Measurements from ENCODE around the gene GORASP2. TPM values are rescaled to one million over a fixed set of nuclear protein-coding genes. Genes with fewer than 3 reads are reported as not detected.
"Not testable (repeated sequence)": the region's sequence is repeated elsewhere in the genome, so short reads cannot be mapped to it uniquely, and the experiment has no call there.

GORASP2 gene
- total and polyA plus RNA-seq, 2 of the 4 experiments (the other 2 are of a cell fraction): 53.1 to 156 TPM

- H3K4me2 ChIP-seq (ENCODE audit: low read depth, low read length); BruUV-seq (replicated peaks); H3K14ac ChIP-seq (replicated peaks; ENCODE audit: low read depth, low read length); H3K4me3 ChIP-seq (ENCODE audit: insufficient read depth, low read depth, low read length); H2BK15ac ChIP-seq (ENCODE audit: low read depth, low read length); H3K79me1 ChIP-seq (ENCODE audit: low read depth in 1 of 2, low read length in 2 of 2); H2AFZ ChIP-seq (replicated peaks; ENCODE audit: low read length, poor library complexity); intact Hi-C loops (cut with micrococcal nuclease); H3K36me3 ChIP-seq (ENCODE audit: control insufficient read depth, insufficient read depth, low read length); H2AK5ac ChIP-seq (ENCODE audit: low read depth, low read length); H4K5ac ChIP-seq (ENCODE audit: low read depth, low read length); H3K9ac ChIP-seq (ENCODE audit: low read depth, low read length); H3K18ac ChIP-seq (ENCODE audit: low read depth, low read length); ATAC-seq (ENCODE audit: low read depth); H4K91ac ChIP-seq (ENCODE audit: insufficient read depth, low read depth, low read length); H4K8ac ChIP-seq (ENCODE audit: low read depth in 2 of 2, low read length in 2 of 2); H2BK120ac ChIP-seq (ENCODE audit: low read depth, low read length); H3K4ac ChIP-seq (ENCODE audit: low read depth, low read length); H3K23ac ChIP-seq (ENCODE audit: low read depth, low read length); H2BK20ac ChIP-seq (ENCODE audit: low read depth, low read length); H3K56ac ChIP-seq (ENCODE audit: extremely low read depth, insufficient read depth, low read length); in situ Hi-C loops (cut with MboI; ENCODE audit: low sequenced_read_pairs); H2AK9ac ChIP-seq (replicated peaks; ENCODE audit: low read depth, low read length, poor library complexity); DNase-seq; dilution Hi-C loops (cut with HindIII; ENCODE audit: low sequenced_read_pairs, unreplicated experiment); H3K4me1 ChIP-seq (ENCODE audit: control insufficient read depth, insufficient read depth, low read length); H4K20me1 ChIP-seq (ENCODE audit: insufficient read depth, low read length); H3K9me1 ChIP-seq (ENCODE audit: insufficient read depth, low read length); POLR2A ChIA-PET (ENCODE audit: unreplicated experiment); H3K27ac ChIP-seq (ENCODE audit: insufficient read depth, low read length); H3K27me3 ChIP-seq (ENCODE audit: control insufficient read depth, insufficient read depth, low read length); H2BK5ac ChIP-seq (ENCODE audit: low read depth, low read length, poor library complexity, severe bottlenecking): not testable (repeated sequence)
- WGBS, 2 experiments (ENCODE audit: extremely low coverage in 2 of 2, insufficient read length in 1 of 2): no CpG with 5 or more reads among the region's 17 CpGs
- CTCF ChIA-PET: interaction anchor here (0.5 kb wide), 1 partner anchor 52 kb away, joined by 3 read pairs; no protein-coding TSS in a partner anchor
- peaks cover 21% of the 10 kb centered on the region for H3K9me3 ChIP-seq (ENCODE audit: control insufficient read depth, insufficient read depth, low read length)
Measured at GRCh38 chr2:170914994-170915666, 13.9 kb upstream of the GORASP2 start.
